ENCODE data around the gene ZNF792.
A peak's percentile ranks its signal among the peaks of the same experiment; 100 is the strongest.
"Not testable (repeated sequence)": the region's sequence is repeated elsewhere in the genome, so short reads cannot be mapped to it uniquely, and the experiment has no call there.

ZNF792 gene

DNA sequence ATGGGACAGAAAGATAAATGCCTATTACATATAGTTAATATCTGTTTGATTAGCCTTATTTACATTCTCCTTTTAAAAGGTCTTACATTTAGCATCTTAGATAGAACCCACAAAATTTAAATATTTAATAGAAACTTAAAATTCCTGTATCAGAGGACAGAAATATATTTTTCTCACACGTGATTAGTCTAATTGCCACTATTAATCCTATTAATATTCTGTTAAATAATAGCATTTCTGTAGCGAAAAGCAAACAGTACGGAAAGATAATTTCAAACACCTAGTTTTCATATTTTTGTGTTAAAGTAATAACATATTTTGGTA is 37.7 kb downstream of the ZNF792 start:
- DNase-seq (ENCODE audit: low read depth, low spot score), result no peak

DNA sequence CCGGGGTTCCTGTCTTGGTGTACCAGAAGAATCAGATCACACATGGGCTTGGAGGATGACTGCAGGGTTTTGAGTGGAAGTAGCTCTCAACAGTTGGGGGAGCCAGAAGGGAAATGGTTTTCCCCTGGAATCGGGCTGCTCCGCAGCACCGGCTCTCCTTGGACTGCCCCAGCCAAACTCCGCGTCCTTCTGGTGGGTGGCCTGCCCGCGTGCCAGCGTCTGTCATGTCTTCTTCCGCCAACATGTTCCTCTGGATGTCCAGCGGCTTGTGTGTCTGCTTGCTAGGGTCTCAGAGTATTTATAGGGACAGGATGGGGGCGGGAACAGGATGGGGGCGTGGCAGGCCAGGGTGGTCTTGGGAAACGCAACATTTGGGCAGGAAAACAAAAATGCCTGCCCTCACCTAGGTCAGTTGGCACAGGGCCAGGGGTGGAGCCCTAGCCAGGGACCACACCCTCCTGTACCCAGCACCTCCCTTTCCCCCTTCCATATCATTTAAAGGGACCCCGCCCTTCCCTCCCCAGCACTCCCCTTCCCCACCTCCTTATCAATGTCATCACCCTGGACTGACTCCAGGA is 38.7 kb downstream of the ZNF792 start:
- DNase-seq (ENCODE audit: low read depth, low spot score), result no peak

DNA sequence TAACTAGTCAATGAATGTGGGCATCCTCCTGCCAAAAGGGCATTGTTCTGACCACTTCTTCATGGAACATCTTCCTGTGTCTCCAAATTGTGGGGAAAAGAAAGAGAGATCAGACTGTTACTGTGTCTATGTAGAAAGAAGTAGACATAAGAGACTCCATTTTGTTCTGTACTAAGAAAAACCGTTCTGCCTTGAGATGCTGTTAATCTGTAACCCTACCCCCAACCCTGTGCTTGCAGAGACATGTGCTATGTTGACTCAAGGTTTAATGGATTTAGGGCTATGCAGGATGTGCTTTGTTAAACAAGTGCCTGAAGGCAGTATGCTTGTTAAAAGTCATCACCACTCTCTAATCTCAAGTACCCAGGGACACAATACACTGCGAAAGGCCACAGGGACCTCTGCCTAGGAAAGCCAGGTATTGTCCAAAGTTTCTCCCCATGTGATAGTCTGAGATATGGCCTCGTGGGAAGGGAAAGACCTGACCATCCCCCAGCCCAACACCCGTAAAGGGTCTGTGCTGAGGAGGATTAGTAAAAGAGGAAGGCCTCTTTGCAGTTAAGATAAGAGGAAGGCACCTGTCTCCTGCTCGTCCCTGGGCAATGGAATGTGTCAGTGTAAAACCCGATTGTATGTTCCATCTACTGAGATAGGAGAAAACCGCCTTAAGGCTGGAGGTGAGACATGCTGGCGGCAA is 43.8 kb downstream of the ZNF792 start:
- DNase-seq (ENCODE audit: low read depth, low spot score), result peak; percentile 6

DNA sequence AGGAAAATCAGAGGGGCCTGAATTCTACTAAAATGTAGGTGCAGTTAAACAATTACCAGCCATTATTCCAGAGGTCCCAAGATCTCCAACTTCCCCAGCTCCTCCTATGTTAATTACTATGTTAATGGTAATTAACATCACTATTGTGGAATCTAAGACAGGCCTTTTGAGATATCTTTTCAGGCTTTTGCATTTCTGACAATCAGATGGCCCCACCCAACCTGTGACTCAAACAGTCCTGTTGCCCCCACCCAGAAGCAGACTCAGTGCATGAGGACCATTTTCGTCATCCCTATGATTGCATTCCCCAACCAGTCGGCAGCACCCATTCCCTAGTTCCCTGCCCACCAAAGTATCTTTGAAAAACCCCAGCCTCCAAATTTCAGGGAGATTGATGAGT is 45.8 kb downstream of the ZNF792 start:
- no peak for DNase-seq (ENCODE audit: low read depth, low spot score)

DNA sequence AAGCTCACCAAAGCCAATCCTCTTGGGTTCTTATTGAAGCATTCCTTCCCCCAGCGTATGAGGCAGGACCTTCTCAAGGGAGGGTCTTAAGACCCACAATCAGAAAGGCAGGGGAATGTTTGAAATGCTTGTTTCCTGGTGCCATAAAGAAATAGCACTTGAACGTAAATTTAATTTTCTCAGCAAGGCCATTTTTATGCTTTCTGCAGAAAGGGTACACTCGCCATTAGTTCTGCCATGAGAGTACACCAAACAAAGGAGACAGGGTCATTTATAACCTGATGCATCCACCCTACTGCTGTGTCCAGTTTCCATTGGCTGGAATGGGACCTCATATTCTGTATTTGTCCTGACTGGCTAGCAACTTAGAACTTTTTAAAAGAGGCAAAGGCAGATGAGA is 46.9 kb downstream of the ZNF792 start:
- DNase-seq (ENCODE audit: low read depth, low spot score), result not testable (repeated sequence)

DNA sequence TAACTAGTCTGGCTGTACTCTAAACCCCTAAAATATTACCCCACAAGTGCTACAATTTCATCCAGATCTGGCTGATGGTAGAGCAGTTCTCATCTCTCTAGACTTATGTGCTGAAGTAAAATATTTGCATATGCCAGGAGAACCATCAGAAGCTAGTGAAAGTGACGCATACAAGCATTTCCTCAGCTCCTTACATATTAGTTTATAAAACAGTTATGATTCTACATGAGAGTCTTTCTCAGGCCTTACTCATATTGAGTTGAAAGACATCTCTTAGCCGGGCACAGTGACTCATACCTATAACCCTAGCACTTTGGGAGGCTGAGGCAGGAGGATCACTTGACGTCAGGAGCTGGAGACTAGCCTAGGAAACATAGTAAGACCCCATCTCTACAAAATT is 53.3 kb downstream of the ZNF792 start:
- DNase-seq (ENCODE audit: low read depth, low spot score), result no peak
